Epithelial cell of esophagus (primary cell): ENCODE data around the gene ALK.

Experiments used
- DNase-seq: peaks from one replicate; pipeline ENCODE4 v3.0.0; 2010; ENCODE audit warnings: low read depth
- H3K4me3 ChIP-seq: 2 replicates; pipeline ENCODE4 v1.5.1; 2011; ENCODE audit warnings: mild to moderate bottlenecking, low read length, control low read depth
- TF ChIP-seq, protein P1 (sequence below): IDR thresholded peaks from 2 replicates; pipeline ENCODE4 v1.5.1; 2011; ENCODE audit warnings: low read depth, mild to moderate bottlenecking, low read length, control low read depth, inconsistent platforms; ENCODE audit not compliant: insufficient read depth; ENCODE audit errors: missing control alignments

The ALK gene

DNA sequence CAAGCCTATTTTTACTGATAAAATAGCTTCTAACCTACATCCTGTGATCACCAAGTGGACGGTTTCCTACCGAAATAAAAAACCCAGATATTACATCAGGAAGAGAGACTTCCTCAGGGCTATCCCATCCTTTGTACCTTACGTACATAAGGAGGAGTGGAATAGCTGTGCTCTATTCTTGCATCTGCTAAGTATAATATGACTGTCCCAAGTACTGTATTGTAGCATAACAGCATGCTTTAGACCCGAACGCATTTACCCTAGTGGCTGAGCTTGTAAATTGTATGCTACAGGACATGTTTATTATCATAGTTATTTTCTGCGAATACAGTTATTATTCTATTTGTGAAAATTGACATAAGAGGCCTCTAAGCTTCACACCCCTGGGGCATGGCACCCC, 503.8 kb downstream of the ALK start:
- H3K4me3 ChIP-seq = no peak overlapping the region
- TF ChIP-seq, protein P1, sequence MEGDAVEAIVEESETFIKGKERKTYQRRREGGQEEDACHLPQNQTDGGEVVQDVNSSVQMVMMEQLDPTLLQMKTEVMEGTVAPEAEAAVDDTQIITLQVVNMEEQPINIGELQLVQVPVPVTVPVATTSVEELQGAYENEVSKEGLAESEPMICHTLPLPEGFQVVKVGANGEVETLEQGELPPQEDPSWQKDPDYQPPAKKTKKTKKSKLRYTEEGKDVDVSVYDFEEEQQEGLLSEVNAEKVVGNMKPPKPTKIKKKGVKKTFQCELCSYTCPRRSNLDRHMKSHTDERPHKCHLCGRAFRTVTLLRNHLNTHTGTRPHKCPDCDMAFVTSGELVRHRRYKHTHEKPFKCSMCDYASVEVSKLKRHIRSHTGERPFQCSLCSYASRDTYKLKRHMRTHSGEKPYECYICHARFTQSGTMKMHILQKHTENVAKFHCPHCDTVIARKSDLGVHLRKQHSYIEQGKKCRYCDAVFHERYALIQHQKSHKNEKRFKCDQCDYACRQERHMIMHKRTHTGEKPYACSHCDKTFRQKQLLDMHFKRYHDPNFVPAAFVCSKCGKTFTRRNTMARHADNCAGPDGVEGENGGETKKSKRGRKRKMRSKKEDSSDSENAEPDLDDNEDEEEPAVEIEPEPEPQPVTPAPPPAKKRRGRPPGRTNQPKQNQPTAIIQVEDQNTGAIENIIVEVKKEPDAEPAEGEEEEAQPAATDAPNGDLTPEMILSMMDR = no peak
- no peak for DNase-seq

DNA sequence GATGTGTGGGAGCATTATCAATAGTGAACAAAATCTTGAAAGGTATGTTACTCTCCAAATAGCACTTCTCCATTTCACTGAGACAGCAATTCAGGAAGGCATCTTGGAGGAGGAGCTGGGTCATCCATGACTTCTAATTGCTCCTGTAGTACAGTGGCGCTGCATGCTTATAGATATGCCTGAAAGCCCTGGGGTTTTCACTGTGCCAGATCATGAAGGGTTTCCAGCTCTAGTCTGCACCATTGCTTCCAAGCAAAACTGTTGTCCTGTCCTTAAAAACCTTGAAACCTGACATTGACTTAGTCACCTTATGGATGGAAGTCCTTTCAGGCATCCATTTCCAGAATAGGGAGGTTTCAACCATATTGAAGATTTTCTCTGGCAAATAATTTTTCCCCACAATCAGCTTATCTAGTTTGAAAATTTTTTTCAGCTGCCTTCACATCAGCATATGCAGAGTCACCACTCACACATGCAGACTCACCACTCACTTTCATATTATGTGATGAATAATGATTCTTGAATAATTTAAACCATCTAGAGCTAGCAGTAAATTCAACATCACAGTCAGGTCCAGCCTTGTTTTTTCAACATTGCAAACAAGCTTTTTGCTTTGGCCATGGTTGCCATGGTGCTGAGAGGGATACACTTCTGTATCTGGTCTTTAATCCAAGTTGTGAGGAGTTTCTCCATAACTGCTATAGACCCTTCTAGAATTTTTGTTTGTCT, 509.0 kb downstream of the ALK start:
- H3K4me3 ChIP-seq = no peak overlapping the region
- DNase-seq = no peak
- TF ChIP-seq, protein P1 = no peak

DNA sequence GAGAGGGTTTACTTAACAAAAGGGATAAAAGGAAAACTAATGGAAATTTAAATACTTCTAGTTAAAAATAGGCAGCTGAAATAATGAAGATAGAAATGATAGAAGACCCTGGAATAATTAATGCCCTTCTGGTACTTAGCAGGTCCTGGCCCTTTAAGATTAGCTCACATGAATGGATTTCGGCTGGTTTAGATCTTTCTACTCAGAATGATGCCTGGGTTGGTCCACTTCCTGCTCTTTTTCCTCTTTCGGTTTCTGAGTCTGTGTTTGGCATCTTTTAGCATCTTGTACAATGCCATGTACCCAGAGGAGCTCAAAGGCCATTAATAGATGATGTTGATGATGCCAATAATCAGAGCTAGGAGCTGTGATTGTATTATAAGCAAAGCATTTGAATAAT, 515.7 kb downstream of the ALK start:
- TF ChIP-seq, protein P1 = no peak
- no peak for DNase-seq
- no peak overlapping the region for H3K4me3 ChIP-seq

DNA sequence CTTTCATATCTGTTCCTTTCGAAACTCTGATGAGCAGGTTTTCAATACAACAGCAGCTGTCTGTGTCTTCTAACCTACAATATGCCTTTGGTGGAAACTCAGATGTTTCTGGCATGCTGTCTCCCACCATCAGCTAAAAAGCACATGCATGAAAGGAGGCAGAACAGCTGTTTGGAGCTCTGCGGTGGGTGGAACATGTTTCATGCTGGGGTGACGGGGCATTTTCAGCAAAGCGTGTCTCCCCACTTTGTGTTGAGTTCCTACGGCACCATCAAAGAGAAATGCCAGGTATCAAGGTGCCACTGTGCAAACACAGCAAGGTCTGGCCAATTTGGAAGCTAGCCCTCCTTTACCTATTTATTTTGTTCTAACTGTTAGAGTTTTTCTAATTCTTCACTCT, 516.1 kb downstream of the ALK start:
- H3K4me3 ChIP-seq = no peak overlapping the region
- no peak for DNase-seq
- TF ChIP-seq, protein P1 = no peak

DNA sequence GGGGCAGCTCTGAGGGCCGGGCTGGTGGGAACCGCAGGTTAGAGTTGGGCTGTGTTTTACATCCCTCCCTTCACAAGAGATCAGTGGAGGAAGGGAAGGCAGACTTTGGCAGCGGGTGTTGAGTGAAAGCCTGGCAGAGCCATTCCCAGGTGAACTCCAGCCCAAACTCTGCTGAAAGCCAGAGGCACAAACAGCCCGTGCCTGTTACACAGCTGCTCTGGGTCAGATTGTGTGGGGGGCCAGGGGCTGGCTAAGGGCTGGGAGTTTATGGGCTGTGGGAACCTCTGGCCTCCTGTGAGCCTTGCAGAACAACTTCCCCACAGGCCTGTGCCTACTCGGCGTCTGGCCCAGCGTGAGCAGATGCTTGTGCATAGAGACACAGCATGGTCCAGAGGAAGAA, 519.4 kb downstream of the ALK start:
- TF ChIP-seq, protein P1 = no peak

DNA sequence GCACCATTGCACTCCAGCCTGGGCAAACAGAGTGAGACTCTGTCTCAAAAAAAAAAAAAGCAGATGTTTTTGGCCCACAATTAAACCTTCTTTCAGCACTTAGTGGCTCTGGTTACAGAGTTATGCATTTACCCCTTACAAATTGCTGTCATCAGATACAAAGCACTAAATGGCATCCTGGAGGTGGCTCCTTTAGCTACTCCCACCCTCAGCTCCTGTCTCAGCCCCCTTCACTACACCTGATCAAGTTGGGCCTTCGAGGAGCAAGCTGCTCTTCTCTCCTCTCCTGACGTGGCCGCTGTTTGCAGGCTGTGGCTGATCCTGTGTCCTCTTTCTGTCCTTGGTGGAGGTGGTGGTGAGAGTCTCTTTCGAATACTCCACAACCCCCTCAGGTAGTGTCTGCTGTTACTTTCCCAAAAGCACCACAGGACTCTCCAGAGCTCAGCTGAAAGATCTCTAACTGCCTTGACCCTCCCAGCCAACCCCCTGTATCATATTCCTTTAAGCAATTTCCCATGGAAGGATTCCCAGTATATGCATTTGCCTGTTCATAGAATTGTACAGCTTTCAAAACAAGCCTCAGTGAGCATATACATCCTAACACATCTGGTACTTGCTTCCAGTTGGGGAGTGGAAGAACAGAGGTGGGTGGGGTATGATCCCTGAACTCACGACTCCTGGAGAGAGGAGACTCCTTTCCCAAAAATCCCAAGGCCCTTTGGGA, 520.3 kb downstream of the ALK start:
- no peak overlapping the region for H3K4me3 ChIP-seq
- no peak for DNase-seq
- TF ChIP-seq, protein P1 = no peak

More for the DNA sequence above, 519.4 kb downstream of the ALK start:
- H3K4me3 ChIP-seq = no peak overlapping the region
- no peak for DNase-seq
